Kidney capillary endothelial cell (primary cell): ENCODE measurements around the gene TMEM26.

Source experiments
- DNase-seq: peaks from one replicate; pipeline ENCODE4 v3.0.0-alpha.2; 2018; ENCODE audit warnings: low spot score

The TMEM26 gene

DNA sequence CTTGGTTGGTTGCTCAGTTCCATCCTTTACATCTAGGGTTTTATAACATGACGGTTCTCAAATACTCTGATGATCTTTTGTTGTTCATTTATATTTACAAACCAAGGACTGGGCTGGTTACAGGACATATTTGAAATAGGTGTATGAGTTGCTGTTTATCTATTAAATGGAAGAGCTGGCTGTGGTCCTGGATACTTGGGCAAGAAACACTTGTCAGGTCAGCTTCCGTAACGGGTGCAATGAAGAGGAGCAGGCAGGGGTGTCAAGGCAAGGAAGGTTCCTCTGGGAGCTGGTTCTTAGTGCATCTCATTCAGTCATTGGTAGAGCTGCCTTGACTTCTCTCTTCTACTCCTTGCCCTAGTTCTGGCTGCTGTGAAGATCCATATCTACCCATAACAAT is 4.8 kb upstream of the TMEM26 start:
- no peak for DNase-seq

DNA sequence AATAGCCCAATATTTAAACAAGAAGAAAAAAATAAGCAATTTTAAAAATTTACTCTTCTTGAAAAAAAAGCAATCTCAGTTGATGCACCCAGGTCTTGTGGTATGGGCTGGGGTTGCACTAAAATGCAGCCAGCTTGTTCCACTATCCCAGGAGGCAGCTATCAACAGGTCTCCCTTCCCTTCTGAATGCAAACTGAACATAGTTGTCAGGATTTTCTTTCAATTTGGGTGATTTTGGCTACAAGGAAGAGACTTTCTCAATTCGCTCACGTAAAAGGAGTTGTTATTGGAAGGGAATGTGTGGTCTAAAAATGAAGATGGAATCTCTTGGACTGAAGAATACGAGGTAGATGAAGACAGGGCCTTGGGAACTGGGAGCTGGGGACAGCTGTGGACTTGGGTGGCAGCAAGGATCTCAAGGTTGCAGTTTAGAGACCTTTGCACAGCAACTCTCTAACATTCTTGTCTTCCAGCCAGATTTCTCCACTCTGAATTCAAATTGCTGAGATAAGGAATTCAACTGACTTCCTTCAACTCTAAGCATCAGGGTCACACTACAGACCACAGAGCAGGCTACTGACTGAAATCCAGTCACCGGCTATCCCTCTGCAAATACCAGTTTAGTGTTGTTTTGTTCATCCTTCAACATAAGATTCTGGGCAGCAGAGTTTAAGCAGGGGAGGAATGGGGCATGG is 3.1 kb upstream of the TMEM26 start:
- DNase-seq: no peak

DNA sequence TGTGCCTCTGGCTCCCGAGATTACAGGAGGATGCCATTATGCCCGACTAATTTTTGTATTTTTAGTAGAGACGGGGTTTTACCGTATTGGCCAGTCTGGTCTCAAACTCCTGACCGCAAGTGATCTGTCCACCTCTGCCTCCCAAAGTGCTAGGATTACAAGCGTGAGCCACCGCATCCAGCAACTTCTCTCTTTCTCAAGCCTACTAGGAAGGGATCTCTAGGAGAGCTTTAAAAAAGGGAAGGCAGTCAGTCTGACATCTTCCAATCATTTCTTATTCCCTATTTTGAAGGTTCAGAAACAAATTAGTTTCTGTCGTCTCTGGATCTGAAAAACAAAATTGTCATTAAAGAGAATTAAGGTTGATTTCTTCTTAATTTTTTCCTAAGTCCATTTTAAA is 2.5 kb upstream of the TMEM26 start:
- no peak for DNase-seq

DNA sequence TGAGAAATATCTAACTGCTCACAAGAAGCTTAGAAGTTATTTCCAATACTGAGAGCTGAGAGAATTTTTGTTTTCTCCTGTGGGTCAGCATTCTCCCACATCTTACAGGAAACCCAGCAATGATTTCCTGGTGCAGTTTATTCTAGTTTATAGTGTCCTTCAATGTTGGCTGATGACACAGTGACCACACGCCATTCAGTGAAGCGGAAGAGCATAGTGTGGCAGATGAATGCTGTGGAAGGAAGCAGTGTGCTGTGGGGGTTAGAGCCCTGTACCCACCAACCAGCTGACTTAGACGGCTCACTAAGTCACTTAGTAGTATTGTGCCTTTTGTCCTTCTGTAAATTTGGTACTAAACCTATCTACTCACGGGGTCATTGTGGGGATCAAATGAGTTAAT is 1.4 kb upstream of the TMEM26 start:
- DNase-seq: no peak

DNA sequence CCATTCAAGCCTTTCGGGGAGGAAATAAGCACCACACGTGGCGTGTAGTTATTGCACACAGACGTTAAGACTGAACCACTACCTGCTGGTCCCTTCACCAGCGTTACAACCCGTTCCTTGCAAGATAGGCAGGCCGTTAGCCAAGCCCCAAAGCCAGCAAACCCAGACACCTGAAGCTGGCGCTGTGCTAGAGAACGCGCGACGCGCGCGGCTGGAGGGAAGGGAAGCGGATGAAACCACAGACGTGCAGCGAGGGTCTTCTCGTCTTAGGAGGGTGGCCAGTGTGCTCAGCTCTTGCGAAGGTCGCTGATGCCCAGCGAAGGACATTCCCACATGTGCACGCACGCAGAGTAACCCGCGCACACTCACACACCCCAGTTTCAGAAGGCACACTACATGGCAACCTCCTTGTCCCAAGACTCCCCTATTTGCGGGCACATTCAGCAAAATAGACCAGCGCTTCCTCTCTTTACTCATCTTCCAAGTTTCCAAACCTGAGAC is 980 bp downstream of the TMEM26 start:
- no peak for DNase-seq

DNA sequence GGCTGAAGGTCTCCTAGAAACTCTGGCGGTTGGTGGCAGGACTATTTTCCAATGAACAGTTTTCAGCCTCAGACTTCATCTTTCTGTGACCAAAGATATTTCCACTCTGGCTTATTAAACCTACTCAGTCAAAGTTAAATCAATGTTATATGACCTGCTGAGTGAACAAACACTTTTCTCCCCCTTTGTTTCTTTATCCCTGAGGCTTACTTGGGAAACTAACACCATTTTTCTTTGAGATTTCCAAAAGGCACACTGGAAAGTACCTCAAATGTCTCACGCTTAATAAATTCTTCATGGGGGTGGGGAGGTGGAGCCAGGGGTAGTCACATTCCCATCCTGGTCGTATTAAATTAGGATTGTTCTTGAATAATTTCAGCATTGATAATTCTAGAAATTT is 1.8 kb downstream of the TMEM26 start:
- no peak for DNase-seq

DNA sequence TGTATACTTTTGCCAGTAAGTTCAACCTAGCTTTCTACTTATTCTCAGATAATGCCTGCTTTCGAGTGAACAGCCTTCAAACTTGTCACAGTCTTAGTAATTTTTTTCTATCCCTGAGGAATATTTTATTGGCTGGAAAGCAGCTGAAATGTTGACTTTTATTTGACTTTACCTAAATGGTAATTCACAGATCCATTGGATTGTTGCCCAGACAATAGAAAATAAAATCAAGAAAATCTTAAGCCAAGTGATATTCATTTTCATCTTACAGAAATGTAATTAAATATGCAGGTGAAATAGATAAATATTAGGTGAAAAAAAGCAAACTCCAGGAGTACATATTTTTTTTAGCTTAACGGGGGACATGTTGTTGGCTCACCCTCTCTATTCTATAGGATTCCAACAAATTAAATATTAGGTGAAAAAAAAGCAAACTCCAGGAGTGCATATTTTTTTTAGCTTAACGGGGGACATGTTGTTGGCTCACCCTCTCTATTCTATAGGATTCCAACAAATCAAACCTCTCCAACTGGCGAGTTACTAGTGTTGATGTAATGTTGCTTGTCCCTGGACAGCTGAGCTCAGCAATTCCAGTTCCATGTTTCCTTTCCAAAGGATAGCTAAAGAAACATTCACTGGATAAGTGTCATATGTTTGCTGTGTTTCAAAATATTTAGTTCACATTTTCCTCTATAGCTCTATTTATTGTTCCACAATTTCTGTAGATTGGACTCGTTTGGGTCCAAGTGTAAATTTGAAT is 4.2 kb downstream of the TMEM26 start:
- DNase-seq: no peak

DNA sequence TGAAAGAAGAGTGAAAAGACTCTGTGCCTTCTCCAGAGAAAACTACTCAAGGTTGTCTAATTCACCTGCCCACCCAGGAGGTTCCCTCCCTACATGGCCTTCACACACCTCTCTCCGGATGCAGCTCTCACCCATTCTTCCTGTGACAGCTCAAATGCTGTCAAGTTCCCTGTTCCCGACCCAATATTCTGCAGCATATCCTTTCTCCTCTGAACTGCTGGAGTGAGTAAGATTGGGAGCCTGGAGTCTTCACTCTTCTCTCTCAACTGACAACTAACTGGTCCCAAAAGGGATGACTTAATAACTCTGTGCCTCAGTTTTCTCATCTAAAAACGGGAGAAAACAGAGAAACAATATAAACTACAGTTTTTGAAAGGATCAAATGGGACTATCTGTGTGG is 5.1 kb downstream of the TMEM26 start:
- DNase-seq: no peak

DNA sequence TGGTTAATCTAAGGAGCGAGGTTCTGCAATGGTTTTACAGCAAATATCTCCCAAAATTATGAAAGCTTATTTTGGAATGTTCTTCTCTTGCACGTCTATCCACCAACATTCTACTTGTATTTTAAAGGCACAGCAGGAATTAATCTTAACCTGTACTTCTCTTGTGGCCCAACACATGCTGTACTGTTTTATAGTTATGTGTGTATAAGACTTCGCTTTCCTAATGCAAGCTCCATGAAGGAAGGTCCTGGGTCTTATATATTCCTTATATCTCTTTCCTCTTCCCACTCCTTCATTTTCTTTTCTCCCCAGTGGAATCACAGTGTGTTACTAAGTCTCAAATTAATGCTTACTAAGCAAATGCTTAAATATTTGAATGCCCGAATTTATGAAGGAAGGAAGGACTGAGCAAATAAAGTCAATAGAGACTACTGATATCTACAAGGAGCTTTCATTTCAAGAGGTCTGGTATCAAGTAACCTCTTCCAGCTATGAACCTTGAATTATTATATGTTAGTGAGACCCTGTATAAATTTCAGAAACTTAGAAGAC is 14.0 kb downstream of the TMEM26 start:
- no peak for DNase-seq

DNA sequence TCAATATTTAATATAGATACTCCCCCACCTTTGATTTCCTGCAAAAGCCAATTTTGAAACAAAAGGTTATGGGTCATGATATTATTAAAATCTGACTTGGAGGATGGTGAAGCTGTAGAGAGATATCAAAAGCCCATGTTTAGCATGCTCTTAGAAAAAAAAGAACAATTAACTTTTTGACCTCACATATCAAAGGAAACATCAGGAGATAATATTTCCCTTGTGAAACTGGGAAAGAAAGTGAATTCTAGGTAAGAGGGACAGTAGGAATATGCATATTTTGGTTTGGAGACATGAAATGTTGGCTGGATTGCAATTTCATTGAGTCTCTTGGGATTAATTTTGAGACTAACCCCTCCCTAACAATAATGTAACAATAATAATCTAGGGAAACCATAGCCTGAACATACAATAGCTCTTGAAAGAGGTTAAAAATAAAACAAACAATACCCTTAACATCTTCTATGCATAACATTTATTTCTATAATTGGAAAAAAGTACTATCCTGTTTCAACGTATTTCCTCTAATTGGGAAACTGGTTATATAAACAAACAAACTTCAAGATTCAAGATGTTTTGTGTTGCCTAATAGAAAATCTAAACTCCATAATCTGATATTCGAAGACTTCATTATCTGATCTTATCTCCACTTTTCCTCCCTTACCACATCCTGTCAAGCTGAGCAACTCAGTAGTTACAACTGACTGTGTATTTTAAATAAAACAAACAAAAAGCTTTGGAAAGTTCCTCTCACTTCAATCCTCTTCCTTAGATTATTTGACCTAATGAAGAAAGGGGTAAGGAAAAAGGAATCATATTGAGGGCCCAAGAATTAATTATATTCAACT is 14.8 kb downstream of the TMEM26 start:
- DNase-seq: no peak

DNA sequence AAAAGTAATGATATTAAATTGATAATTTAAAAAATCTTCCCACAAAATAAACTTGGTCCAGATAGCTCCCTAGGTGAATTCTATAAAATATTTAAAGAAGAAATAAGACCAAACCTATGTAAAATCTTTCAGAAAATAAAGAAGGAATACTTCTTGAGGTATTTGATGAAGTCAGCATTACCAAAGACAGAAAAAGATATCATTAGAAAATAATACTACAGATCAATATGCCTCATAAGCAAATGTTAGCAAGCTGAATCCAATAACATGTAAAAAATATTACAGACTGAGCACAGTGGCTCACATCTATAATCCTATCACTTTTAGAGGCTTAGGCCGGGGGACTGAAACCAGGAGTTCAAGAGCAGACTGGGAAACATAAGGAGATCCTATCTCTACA is 30.0 kb downstream of the TMEM26 start:
- DNase-seq: no peak

DNA sequence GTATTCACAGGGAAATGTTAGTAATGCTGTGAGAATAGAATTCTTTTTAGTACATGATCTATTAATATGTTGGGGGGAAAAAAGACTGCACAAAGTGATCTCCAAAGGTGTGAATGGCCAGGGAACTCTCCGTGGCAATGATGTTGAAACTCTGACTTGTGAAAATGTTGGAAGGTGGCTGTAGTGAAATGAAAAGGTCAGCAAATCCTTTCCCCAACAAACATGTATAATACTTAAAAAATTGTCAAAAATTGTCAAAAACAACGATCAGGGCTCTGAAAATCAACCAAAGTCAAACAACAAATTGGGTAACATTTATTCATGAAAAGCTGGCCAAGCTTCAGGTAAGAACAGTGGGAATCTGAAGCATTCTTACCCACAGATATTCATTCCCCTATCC is 35.5 kb downstream of the TMEM26 start:
- DNase-seq: no peak

DNA sequence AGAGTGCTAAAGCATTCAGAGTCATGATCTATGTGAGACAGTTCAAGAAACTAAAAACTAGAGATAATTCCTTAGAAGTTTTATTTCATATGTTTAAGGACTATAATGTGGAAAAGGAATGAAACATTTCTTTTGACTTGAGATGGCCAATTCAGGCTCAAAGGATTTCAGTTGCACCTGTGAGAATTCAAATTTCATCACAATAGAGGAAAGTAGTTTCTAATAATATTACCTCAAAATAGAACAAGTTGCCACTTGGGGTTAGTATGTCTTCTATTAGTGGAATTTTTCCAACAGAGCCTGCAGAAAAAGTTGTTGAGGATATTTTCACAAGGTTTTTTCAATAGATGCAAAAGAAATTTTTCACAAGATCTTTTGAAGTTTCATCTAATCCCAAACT is 37.4 kb downstream of the TMEM26 start:
- DNase-seq: no peak

DNA sequence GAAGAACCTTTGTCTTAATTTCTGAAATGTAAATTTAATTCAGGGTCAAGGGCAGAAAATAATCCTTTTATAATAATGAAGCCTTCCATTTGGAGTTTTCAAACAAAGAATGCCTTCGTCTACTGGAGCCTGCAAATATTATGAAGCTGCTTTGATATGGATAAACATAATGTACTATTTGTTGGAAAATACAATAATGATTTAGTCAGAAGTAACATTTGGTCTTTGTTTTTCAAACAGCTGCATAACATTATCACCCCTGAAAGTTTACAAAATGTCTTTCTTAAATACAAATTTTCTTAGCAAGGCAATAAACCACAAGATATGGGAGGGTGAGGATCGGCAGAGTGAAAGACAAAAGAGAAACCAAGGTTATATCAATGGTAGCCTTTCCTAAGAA is 41.5 kb downstream of the TMEM26 start:
- DNase-seq: no peak

DNA sequence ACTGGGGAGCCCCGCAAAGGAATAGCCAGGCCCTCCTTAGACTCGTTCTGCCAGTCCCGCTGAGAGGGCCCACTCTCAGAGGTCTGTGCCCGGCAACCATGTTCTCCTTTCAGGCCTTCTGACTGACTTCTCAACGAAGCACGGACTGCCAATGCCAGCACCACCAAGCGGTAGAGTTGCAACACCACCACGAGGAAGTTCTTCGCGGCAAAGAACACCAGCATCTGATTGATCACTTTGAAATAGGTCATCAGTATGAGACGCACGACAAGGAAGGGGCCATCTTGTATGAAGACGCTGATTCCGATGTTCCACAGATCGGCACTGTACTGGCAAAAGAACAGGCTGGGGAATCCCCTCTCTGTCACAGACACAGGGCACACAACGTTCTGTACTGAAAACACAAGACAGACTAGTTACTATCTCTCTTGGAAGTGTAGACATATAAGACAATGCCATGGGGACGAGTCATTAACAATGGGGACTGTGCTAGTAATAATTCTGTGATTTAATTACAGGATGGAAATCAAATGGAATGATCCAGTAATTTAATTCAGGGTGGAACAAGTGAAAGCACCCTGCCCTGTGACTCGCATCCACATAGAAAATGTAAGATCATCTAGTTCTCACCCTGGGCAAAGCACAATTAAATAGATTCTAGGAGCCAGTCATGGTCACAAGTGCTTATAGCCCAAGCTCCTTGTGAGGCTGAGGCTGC is 42.7 kb downstream of the TMEM26 start:
- DNase-seq: no peak

DNA sequence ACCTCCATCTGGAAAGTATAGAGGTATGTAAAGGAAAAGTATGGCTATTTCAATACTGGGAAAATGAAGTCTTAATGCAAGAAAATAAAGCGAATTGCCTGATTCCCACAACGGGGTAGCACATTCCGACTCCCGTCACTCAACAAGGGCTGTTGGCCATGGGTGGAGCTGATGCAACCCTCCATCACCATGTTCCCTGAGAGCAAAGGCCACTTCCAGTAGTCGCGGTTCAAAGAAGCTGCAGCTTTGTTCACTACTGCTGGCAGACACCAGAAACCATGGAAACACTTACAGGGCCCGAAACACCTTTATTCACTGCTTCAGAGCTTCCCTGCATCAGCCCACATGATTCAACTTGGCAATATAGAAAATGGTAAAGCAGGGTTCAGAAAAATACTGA is 44.0 kb downstream of the TMEM26 start:
- no peak for DNase-seq

DNA sequence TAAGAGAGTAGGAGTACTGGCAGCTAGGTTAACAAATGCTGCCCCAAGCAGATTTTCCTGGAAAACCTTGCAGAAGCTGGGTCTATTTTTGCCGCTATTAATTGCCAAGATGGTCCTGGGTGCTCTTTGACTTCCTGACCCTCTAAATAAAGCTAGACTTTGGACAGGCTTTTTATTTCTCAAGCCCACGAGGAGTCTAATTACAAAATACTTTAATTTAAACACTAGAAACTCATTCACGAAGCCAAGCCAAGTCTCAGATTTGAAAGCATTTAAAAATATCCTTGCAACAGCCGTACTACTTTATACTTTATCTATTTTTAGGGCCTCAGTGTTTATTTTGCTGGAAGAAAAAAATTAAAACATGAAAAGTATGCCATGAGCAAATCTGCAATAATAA is 45.1 kb downstream of the TMEM26 start:
- no peak for DNase-seq

DNA sequence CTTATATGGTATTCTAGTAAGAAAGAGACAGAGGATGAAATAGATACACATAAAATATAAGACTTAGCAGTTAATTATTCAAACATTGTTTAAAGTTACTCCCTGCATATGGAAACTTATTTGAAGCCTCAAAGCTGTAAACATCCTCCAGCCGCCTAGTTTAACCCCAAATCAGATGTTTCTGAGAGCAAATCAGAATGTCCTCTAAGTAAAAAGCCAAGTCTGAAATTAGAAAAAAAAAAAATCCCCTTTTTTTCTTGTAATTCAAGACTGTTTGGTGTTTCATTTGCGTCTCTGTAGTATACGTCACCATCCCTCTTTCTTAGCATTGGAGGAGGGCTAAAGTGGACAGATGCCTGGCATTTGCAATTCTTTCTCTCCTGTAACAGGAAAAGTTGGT is 46.4 kb downstream of the TMEM26 start:
- no peak for DNase-seq

DNA sequence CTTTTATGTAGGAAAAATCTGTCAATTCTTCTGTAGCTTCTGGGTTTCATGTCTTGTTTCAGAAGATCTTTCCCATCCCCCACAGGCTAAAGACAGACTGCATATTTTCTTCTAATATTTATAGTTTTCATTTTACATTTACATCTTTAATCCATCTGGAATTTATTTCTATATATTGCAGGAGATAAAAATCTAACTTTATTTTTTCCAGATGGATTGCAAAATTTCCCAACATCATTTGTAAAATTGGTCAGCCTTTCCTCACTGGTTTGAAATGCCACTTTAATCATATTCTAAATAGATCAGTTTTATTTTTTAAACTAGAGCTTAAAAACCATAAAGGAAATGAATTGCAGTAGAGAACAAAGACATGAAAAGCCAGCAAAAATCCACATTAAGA is 46.9 kb downstream of the TMEM26 start:
- DNase-seq: no peak

DNA sequence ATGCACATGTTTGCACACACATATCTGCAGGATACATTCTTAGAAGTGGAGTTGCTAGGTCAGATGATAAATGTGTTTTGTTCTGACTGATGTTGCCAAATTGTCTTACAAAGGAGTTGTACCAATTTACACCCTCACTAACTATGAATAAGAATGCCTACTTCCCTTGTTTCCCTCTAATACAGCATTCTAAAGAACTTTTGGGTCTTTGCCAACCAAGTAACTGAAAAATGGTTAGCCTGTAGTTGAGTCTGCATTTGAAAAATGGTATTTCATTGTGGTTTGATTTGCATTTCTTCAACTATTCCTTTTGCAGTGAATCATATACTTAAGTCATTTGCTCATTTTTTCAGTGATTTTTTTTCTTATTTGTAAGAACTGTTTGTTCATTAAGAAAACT is 48.4 kb downstream of the TMEM26 start:
- DNase-seq: no peak

DNA sequence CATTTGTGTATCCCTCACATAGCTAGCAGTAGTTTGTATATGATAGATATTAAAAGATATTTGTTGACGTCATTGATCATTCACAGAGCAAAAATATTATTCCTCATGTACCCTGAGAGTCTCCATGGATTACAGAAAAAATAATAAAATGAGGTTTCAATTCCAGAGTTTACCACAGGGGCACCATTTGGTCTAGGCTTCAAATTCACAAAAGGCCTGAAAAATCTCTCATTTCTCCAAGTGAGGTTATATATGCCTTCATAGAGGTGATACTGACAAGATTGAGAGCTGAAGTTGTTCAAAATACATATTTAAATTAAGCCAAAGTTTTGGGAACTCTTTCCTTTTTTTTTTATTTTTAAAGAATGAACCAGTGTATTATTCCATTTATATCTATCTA is 52.7 kb downstream of the TMEM26 start:
- DNase-seq: no peak

DNA sequence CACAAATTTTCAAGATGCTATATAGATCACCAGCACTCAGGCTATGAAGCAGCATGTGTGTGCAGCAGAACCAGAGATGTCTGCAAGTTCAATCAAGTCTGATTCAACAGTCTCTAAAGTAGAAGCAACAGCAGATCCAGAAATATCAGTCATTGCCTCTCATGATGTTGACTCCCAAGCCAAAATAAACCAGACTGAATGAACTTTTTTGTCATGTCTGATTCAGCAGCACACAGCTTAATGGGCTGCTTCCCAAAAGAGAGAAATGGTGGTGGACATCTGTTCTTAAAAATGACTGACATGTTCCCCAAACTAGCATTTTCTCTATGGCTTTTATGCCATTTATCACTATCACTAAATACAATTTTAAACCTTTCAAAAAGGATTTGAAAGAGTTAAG is 53.8 kb downstream of the TMEM26 start:
- no peak for DNase-seq
